Body of pancreas (tissue), 4 donors: ENCODE data around the gene ERBB3.
A peak's percentile ranks its signal among the peaks of the same experiment; 100 is the strongest.

Experiments
- CTCF ChIP-seq, 7 experiments: fragments of 450-650 bp in 4 of 7; fragments of 200-600 bp in 3 of 7; sonication (generic) in 3 of 7; IDR thresholded peaks; one replicate each; pipeline ENCODE4 v1.5.1; 2016 to 2019; ENCODE audit warnings: antibody characterized with exemption in 7 of 7
- POLR2A ChIP-seq, 3 donors: fragments of 450-650 bp; IDR thresholded peaks; one replicate each; pipeline ENCODE4 v1.6.1; 2016; ENCODE audit warnings: antibody characterized with exemption in 3 of 3, mild to moderate bottlenecking in 2 of 3

GRCh38 chr12:56116267-56117081 is 36.5 kb downstream of the ERBB3 start, which contains the start of gene RPL41:
- TF ChIP-seq CTCF (IDR thresholded peaks at IDR 0.05) (peak in 3 of 7 experiments; percentile 12 to 28 (median 23)), POLR2A (IDR thresholded peaks at IDR 0.05) (peak; percentile 76 to 98 (median 97))
